HG03469 (cell line): Measurements from ENCODE around the gene CLASRP.
"Not testable (repeated sequence)": the region's sequence is repeated elsewhere in the genome, so short reads cannot be mapped to it uniquely, and the experiment has no call there.

ENCODE experiments used
- ATAC-seq: cut with Tn5 transposase; IDR thresholded peaks from one replicate; pipeline ENCODE4 v1.9.1; 2021; ENCODE audit warnings: mild to moderate bottlenecking, moderate library complexity, moderate number of reproducible peaks; ENCODE audit not compliant: unreplicated experiment

Gene CLASRP, protein sequence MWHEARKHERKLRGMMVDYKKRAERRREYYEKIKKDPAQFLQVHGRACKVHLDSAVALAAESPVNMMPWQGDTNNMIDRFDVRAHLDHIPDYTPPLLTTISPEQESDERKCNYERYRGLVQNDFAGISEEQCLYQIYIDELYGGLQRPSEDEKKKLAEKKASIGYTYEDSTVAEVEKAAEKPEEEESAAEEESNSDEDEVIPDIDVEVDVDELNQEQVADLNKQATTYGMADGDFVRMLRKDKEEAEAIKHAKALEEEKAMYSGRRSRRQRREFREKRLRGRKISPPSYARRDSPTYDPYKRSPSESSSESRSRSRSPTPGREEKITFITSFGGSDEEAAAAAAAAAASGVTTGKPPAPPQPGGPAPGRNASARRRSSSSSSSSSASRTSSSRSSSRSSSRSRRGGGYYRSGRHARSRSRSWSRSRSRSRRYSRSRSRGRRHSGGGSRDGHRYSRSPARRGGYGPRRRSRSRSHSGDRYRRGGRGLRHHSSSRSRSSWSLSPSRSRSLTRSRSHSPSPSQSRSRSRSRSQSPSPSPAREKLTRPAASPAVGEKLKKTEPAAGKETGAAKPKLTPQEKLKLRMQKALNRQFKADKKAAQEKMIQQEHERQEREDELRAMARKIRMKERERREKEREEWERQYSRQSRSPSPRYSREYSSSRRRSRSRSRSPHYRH

DNA sequence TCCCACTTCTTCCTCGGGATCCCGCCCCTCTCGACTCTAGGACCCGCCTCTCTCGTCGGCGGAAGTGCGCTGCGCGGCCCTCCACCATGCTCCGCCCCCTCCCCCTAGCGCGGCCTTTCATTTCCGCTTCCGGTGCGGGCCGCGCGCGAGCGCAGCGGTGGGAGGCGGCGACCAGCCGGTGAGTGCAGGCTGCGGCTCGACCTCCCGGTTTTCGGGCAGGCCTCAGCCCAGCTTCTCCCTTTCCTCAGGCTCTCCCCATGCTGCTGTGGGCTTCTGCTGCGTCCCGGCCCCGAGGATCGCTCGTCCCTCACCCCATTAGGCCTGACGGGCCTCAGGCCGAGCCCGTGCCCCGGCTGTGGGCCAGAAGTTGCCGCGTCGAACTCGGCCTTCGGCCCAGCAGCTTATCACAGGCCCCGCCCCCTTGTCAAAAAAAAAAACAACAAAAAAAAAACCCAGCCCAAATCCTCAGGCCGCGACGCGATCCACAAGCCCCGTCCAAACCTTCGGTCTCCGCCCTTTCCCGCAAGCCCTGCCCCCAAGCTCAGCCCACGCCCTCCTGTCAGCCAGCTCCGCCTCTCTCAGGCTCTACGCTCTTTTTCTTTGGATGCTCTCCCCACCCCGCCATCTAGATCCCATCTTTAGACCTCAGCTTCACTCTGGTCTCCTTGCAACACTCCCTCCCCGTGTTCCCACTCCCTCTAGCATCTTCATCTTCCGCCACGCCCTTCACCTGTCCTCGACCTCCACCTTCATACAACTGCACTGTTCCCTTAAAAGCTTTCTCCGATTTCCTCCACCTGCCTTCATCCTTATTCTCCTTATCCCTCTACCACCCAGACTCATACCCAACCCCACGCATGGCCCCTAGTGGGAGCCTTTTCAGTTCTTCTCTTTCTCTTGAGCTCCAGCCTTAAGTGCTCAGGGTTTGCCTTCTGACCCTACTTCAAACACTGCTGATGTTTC, at the start of gene CLASRP:
Gene CLASRP (plus strand): TSS at position 115 of the 963 bp plus-strand sequence. CDS start 1,168 bp downstream, outside the sequence.
- peak; percentile 48 for ATAC-seq

DNA sequence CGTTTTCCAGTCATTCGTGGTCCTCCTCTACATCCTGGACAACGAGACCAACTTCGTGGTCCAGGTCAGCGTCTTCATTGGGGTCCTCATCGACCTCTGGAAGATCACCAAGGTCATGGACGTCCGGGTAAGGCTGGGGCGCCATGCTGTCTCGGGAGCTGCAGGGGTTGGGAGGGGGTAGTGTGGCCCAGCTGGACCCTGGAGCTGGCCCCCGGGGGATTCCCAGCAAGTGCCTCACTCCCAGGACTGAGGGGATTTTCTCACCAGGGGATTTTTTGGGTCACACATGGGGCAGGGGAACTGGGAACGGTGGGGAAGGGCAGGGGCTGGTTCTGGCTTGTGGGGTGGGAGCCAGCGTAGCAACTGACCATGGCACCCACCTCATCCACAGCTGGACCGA, 48.4 kb upstream of the CLASRP start:
- no peak for ATAC-seq

- no peak for ATAC-seq
Measured at GRCh38 chr19:44990966-44991365, 47.9 kb upstream of the CLASRP start.

GRCh38 chr19:44992336-44993163, 46.3 kb upstream of the CLASRP start:
- ATAC-seq: no peak

DNA sequence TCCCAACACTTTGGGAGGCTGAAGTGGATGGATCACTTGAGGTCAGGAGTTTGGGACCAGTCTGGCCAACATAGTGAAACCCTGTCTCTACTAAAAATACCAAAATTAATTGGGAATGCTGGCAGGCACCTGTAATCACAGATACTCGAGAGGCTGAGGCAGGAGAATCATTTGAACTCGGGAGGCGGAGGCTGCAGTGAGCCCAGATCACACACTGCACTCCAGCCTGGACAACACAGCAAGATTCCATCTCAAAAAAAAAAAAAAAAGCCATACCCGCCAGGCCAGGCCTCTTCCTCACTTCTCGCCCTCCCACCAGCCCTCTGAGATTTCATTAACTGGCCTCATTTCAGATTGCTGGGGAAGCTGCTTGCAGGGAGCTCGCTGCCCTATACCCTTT, 45.3 kb upstream of the CLASRP start:
- no peak for ATAC-seq

DNA sequence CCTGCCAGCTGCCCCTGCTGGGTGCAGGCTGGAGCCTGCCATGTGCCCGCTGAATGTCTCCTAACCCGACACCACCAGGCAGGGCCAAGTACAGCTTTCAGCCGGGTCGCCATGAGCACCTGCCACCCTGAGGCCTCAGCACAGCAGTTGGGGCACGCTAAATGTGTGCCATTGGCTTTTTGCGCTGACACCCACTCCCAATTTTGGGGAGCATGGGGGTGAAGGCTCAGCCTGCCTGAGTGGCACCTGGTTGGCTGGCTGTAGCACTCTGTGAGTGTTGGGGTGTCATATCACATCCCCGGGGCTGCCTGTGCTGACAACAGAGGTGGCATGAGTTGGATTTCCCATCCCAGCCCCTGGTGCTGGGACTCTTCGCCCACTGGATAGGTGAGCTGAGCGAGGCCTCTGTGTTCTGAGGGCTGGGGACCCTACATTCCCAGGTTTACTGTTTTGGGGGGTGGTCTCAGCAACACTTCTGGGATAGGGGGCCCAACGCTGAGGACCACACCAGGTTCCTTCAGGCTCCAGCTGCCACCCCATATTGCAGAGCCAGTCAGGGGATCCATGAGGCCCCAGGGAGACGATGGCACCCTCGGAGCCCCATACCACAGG, 44.8 kb upstream of the CLASRP start:
- no peak for ATAC-seq

DNA sequence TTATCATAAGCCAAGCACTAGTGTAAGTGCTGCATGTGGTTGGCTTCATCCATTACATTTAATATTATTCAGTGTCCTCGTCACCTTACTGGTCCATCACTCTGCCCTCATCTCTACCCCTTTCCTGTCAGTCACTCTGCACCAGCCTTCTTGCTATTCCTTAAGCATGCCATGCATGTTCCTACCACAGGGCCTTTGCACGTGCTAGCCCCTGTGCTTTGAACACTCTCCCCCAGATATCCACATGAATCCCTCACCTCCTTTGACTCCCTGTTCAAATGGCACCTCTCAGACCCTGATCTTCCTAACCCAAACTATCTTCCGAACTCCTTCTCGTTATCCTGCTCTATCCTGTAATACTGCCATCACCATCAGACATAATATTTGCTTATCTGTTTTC, 40.8 kb upstream of the CLASRP start:
- no peak for ATAC-seq

GRCh38 chr19:44999131-44999925, 39.5 kb upstream of the CLASRP start:
- not testable (repeated sequence) for ATAC-seq

GRCh38 chr19:45000665-45001064, 38.2 kb upstream of the CLASRP start:
- ATAC-seq: not testable (repeated sequence)

- ATAC-seq: peak; percentile 29
Measured at GRCh38 chr19:45001087-45001739, 37.6 kb upstream of the CLASRP start, which contains the start of gene RELB. TSS of gene RELB (plus strand) at chr19:45001464. CDS start at chr19:45001580, 116 bp downstream.

DNA sequence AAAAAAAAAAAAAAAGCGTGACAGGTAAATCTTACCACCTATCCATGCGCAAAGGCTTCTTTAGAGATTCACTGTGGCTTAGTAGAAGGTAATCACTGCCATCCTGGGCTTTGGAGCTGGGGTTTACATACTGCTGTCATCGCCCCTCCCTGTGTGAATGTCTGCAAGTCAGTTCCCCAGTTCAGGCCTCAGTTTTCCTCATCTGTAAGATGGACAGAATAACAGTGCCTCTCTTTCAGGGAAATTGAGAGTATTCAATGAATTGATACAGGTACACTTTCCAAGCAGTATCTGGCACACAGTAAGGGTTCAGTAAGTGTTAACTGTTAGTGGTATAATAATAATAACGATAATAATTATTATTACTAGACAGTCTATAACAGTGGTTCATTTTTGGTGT, 35.4 kb upstream of the CLASRP start:
- ATAC-seq: no peak

DNA sequence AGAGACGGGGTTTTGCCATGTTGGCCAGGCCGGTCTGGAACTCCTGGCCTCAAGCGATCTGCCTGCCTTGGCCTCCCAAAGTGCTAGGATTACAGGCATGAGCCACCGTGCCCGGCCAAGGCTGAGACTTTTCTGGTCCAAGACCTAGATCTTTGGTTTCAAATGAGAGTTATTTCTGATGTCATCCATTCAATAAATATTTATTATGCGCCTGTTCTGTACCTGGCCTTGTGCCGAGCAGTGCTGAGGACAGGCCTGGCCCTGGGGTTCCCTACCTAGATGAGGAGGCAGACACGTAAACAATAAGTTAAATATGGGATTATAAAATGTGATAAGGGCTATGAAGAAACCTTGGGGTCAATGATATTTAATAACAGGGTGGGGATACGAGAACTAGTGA, 33.1 kb upstream of the CLASRP start:
- no peak for ATAC-seq

DNA sequence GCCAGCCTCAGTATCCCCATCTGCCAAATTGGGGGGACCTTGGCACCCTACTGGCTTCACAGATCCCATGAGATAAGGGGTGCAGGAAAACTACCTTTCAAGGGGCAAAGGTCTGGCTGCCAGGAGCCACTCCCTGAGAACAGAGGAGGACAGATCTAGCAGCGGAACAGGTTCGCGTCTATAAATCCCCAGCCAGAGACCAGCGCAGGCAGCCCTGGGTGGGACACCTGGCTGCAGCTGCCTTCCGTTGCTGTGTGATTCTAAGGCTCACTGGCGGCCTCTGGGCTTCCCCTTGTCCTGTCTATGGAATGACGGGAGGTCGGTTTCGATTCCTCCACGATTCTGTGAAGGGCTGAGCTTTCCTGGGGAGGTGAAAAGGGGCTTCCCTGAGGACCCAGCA, 30.3 kb upstream of the CLASRP start:
- no peak for ATAC-seq

DNA sequence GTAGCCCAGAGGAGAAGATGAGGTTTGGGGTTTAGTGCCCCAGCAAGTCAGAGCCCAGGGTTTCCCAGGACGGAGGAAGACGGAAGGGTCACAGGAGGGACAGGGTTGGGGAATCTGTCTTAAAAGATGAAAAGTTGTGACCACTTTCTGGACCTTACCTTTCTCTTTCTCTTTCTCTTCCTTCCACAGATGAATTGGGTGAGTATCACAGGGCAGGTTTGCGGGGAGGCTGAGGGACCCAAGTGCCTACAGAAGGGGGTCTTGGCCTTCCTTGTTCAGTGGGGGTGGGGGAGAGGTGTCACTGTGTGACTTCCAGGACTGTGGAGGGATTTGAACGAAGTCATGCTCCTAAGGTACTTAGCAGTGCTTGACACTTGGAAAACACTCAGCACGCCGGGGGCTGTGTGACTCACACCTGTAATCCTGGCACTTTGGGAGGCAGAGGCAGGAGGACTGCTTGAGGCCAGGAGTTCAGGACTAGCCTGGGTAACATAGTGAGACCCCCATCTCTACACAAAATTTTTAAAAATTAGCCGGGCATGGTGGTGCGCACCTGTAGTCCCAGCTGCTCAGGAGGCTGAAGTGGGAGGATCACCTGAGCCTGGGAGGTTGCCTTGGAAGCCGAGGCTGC, 29.1 kb upstream of the CLASRP start:
- ATAC-seq: no peak

- no peak for ATAC-seq
Measured at GRCh38 chr19:45010306-45010705, 28.5 kb upstream of the CLASRP start.

- no peak for ATAC-seq
Measured at GRCh38 chr19:45011959-45012358, 26.9 kb upstream of the CLASRP start.

- ATAC-seq: peak; percentile 45
Measured at GRCh38 chr19:45016388-45017314, 22.2 kb upstream of the CLASRP start.
